IPS-NIHi7 (cell line): ENCODE data around the gene CILP2.

Source experiments
- DNase-seq: peaks from one replicate; pipeline ENCODE4 v3.0.0; 2012; ENCODE audit warnings: mixed read lengths; ENCODE audit errors: extremely low spot score

Gene CILP2, protein sequence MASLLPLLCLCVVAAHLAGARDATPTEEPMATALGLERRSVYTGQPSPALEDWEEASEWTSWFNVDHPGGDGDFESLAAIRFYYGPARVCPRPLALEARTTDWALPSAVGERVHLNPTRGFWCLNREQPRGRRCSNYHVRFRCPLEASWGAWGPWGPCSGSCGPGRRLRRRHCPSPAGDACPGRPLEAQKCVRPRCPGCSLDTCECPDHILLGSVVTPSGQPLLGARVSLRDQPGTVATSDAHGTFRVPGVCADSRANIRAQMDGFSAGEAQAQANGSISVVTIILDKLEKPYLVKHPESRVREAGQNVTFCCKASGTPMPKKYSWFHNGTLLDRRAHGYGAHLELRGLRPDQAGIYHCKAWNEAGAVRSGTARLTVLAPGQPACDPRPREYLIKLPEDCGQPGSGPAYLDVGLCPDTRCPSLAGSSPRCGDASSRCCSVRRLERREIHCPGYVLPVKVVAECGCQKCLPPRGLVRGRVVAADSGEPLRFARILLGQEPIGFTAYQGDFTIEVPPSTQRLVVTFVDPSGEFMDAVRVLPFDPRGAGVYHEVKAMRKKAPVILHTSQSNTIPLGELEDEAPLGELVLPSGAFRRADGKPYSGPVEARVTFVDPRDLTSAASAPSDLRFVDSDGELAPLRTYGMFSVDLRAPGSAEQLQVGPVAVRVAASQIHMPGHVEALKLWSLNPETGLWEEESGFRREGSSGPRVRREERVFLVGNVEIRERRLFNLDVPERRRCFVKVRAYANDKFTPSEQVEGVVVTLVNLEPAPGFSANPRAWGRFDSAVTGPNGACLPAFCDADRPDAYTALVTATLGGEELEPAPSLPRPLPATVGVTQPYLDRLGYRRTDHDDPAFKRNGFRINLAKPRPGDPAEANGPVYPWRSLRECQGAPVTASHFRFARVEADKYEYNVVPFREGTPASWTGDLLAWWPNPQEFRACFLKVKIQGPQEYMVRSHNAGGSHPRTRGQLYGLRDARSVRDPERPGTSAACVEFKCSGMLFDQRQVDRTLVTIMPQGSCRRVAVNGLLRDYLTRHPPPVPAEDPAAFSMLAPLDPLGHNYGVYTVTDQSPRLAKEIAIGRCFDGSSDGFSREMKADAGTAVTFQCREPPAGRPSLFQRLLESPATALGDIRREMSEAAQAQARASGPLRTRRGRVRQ

GRCh38 chr19:19538061-19538784 is at the start of gene CILP2:
CILP2 (plus strand) TSS chr19:19538265; CDS start chr19:19538350, 85 bp downstream.
- DNase-seq = peak; percentile 92

DNA sequence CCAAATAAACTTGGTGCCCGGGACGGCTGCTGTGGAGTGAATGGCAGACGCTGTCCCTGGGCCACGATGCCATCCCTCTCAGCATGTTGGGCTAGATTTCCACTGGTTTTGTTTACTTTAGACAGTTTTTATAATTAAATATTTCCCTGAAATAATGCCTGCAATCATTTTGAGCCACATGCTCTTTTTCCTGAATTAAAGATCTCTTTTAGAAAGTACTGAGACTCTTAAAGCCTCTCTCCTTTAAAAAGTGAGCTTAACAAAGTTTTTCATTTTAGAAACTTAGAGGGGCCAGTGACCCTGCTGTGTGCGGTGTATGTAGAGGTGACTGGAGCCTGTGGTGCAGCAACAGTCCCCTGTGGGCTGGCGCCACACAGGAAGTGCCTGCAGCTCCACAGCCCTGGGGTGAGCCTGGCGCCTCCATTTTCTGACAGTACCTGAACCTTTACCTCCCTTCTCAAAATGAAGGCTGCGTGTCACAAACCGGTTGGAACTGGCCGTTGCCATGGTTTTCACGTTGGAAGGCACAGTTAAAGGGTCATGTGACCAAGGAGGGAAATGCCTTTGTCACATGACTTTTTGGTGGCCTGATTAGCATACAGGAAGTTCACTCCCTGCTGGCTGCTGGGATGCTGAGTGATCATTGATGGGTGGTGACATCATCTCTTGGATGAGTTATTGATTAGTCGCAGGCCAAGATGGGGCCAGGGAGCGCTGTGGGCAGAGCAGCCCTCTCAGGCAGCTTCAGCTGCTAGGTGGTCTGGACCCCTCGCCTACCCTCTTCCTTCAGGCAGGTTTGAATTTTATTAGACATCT is 49.0 kb upstream of the CILP2 start:
- peak; percentile 84 for DNase-seq

GRCh38 chr19:19489804-19490204 is 48.3 kb upstream of the CILP2 start:
- DNase-seq = no peak

- DNase-seq = peak; percentile 87
Observed at GRCh38 chr19:19490214-19490968, 47.7 kb upstream of the CILP2 start.

DNA sequence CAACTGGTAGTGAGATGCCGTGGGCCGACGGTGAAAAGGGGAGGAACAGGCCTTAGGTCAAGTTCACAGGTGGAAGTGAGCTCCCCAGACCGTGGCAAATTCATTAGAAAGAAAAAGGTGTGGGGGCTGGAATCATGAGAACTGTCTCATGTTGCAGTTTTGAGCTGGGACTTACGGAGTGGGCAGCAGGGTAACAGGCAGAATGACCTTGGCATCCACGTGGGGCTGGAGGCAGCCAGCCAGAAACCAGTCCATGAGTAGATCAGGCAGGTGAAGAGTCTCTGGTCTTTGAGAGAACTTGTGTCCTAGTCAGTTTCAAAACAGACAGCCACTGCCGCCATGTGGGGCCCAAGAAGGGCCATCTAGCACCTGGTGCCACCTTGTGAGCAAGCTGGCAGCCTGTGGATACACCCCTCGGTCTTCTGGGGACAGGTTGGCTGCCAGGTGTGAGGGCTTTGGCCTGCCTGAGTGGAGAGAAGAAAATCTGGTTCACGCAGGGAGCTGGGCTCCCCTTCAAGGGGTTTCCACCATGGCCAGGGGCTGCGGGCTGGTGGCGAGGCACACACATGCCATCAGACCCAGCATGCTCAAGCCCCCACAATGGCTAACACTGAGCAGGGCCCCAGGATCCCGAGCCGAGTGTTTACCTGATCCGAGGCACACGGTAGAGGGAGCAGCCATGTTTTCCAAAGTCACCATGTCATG is 46.6 kb upstream of the CILP2 start:
- DNase-seq = no peak

DNA sequence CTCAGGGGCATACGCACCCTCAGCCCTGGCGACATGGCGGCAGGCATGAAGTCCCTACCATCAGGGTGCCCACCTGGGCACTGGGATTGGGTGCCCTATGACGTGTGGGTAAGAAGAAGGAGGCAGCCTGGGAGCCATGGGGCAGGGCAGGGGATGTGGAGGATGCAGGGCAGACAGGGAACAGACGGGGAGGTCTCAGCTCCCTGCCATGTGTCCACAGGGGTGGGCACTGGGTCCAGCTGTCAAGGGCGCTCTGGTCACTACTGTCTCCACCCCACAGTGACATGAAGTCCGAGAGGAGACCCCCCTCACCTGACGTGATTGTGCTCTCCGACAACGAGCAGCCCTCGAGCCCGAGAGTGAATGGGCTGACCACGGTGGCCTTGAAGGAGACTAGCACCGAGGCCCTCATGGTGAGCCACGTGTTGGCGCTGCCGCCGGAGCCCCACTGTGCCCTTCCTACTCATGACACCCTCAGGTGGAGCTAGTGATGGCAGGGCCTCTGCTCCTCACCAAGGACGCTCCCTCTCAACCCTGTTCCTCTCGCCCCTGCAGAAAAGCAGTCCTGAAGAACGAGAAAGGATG is 45.9 kb upstream of the CILP2 start:
- DNase-seq = no peak

GRCh38 chr19:19493841-19494546 is 44.1 kb upstream of the CILP2 start:
- no peak for DNase-seq

- DNase-seq = no peak
Observed at GRCh38 chr19:19495614-19496603, 42.2 kb upstream of the CILP2 start.

GRCh38 chr19:19498255-19498991 is 39.6 kb upstream of the CILP2 start:
- no peak for DNase-seq

- no peak for DNase-seq
Observed at GRCh38 chr19:19499272-19499995, 38.6 kb upstream of the CILP2 start.

- no peak for DNase-seq
Observed at GRCh38 chr19:19500975-19501644, 37.0 kb upstream of the CILP2 start.

- no peak for DNase-seq
Observed at GRCh38 chr19:19501798-19502197, 36.3 kb upstream of the CILP2 start.

DNA sequence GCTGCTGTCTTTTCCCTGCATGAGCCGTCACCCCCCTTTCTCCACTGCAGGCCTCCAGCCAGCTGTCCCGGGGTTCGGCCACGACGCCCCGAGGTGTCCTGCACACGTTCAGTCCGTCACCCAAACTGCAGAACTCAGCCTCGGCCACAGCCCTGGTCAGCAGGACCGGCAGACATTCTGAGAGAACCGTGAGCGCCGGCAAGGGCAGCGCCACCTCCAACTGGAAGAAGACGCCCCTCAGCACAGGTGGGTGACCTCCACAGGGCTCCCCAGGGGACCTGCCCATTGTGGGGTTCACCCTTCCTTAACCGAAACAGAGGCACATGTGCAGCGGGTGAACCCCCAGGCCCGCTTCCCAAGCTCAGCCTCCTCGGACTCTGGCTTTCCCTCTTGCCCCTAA is 35.8 kb upstream of the CILP2 start:
- DNase-seq = no peak

- no peak for DNase-seq
Observed at GRCh38 chr19:19502808-19503602, 35.1 kb upstream of the CILP2 start.
